HG03095 (cell line): ENCODE measurements around the gene SORBS1.
A peak's percentile ranks its signal among the peaks of the same experiment; 100 is the strongest.

ENCODE experiments used
- ATAC-seq: cut with Tn5 transposase; IDR thresholded peaks from one replicate; pipeline ENCODE4 v1.9.1; 2021; ENCODE audit warnings: moderate library complexity; ENCODE audit not compliant: unreplicated experiment

Gene SORBS1

GRCh38 chr10:95561177-95561863, at the start of gene SORBS1:
SORBS1 (minus strand) TSS chr10:95561371; CDS start chr10:95441135, 120,236 bp downstream.
- ATAC-seq, result peak; percentile 100

- ATAC-seq, result no peak
Observed at GRCh38 chr10:95610727-95611126, 49.6 kb upstream of the SORBS1 start.

- no peak for ATAC-seq
Observed at GRCh38 chr10:95606922-95607321, 45.8 kb upstream of the SORBS1 start.

- ATAC-seq, result no peak
Observed at GRCh38 chr10:95605163-95605562, 44.0 kb upstream of the SORBS1 start.

GRCh38 chr10:95604630-95605029, 43.5 kb upstream of the SORBS1 start:
- no peak for ATAC-seq

GRCh38 chr10:95602382-95602781, 41.2 kb upstream of the SORBS1 start:
- ATAC-seq, result no peak

GRCh38 chr10:95601116-95601719, 40.0 kb upstream of the SORBS1 start:
- no peak for ATAC-seq

GRCh38 chr10:95600158-95600557, 39.0 kb upstream of the SORBS1 start:
- no peak for ATAC-seq

- no peak for ATAC-seq
Observed at GRCh38 chr10:95597788-95598187, 36.6 kb upstream of the SORBS1 start.

GRCh38 chr10:95588025-95588424, 26.9 kb upstream of the SORBS1 start:
- ATAC-seq, result no peak

- ATAC-seq, result no peak
Observed at GRCh38 chr10:95579835-95580535, 18.8 kb upstream of the SORBS1 start.

- no peak for ATAC-seq
Observed at GRCh38 chr10:95579292-95579691, 18.1 kb upstream of the SORBS1 start.

- no peak for ATAC-seq
Observed at GRCh38 chr10:95578619-95579018, 17.4 kb upstream of the SORBS1 start.

GRCh38 chr10:95574649-95575365, 13.6 kb upstream of the SORBS1 start:
- no peak for ATAC-seq

- ATAC-seq, result no peak
Observed at GRCh38 chr10:95573964-95574604, 12.9 kb upstream of the SORBS1 start.

- ATAC-seq, result no peak
Observed at GRCh38 chr10:95573527-95573926, 12.4 kb upstream of the SORBS1 start.

GRCh38 chr10:95572131-95572820, 11.1 kb upstream of the SORBS1 start:
- ATAC-seq, result no peak

GRCh38 chr10:95571390-95571789, 10.2 kb upstream of the SORBS1 start:
- ATAC-seq, result no peak

- ATAC-seq, result no peak
Observed at GRCh38 chr10:95569368-95569767, 8.2 kb upstream of the SORBS1 start.

- ATAC-seq, result no peak
Observed at GRCh38 chr10:95567903-95568630, 6.9 kb upstream of the SORBS1 start.
